Measurements from ENCODE around the gene ATP13A3. TPM values are rescaled to one million over a fixed set of nuclear protein-coding genes. Genes with fewer than 3 reads are reported as not detected.
"Not testable (repeated sequence)": the region's sequence is repeated elsewhere in the genome, so short reads cannot be mapped to it uniquely, and the experiment has no call there.

Gene ATP13A3
- total RNA-seq, 1 experiment from 2014 or later, result 181 TPM

DNA sequence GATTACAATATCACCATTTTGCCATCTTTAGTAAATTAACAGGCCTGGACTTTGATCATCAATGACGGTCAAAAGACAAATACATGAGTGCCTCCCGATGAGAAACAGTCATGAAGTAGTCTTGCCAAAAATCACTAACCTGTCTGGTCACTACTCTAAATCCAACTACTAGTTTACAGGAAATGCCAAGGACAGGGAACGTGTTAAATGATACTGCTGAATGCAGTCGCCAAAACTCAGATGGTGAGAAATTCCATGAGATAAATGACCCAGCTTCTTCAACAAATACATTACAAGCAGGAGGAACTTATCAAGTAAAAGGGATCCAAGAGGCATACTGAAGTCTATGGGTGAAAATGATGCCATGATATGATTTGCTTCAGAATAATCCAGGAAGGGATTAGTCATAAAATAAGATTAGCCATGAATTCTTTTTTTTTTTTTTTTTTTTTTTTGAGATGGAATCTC is 35.8 kb upstream of the ATP13A3 start:
- Mint-ChIP-seq H3K36me3 (ENCODE audit: insufficient read depth, unreplicated experiment) (peaks cover 11% of the 10 kb centered on the region), H3K4me1 (ENCODE audit: low read depth, unreplicated experiment) (peaks cover 16% of the 10 kb centered on the region), H3K9me3 (ENCODE audit: unreplicated experiment) (peaks cover 21% of the 10 kb centered on the region), H3K27ac (ENCODE audit: unreplicated experiment) (peak overlapping the region; percentile 98), H3K27me3 (ENCODE audit: insufficient read depth, unreplicated experiment) (no peaks in the 10 kb centered on the region), H3K4me3 (ENCODE audit: unreplicated experiment) (no peak overlapping the region)
- H3K9me3 ChIP-seq, result no peaks in the 10 kb centered on the region
- BruUV-seq (replicated peaks), result no TSS peak
- TF ChIP-seq CTCF (IDR thresholded peaks at IDR 0.05; ENCODE audit: insufficient read depth in 1 of 2, low read depth in 1 of 2, low read length in 1 of 2, severe bottlenecking in 1 of 2, unreplicated experiment in 1 of 2), result no peak
- no peak for DNase-seq
- no peak overlapping the region for H3K4me3 ChIP-seq (ENCODE audit: low read depth, low read length)
- H3K4me1 ChIP-seq, result peaks cover 43% of the 10 kb centered on the region
- no peaks in the 10 kb centered on the region for H3K27me3 ChIP-seq (replicated peaks; ENCODE audit: control insufficient read depth, insufficient read depth, low read length)
- POLR2A ChIA-PET, result no interaction called here
- CTCF ChIA-PET, result no interaction called here
- intact Hi-C loops (cut with micrococcal nuclease; ENCODE audit: unreplicated experiment), result no loop called here
- H3K36me3 ChIP-seq (ENCODE audit: control insufficient read depth, insufficient read depth, low read length), result no peaks in the 10 kb centered on the region

- no peaks in the 10 kb centered on the region for H3K9me3 ChIP-seq
- no peak for DNase-seq
- H3K4me1 ChIP-seq, result peaks cover 52% of the 10 kb centered on the region
- no peaks in the 10 kb centered on the region for H3K36me3 ChIP-seq (ENCODE audit: control insufficient read depth, insufficient read depth, low read length)
- peak overlapping the region; percentile 42 for H3K4me3 ChIP-seq (ENCODE audit: low read depth, low read length)
- BruUV-seq (replicated peaks), result no TSS peak
- peaks cover 11% of the 10 kb centered on the region for H3K36me3 Mint-ChIP-seq (ENCODE audit: insufficient read depth, unreplicated experiment)
- no peak for TF ChIP-seq CTCF (IDR thresholded peaks at IDR 0.05; ENCODE audit: insufficient read depth in 1 of 2, low read depth in 1 of 2, low read length in 1 of 2, severe bottlenecking in 1 of 2, unreplicated experiment in 1 of 2)
- intact Hi-C loops (cut with micrococcal nuclease; ENCODE audit: unreplicated experiment), result loop anchor here (2.0 kb wide), 1 partner anchor 81 kb away; no protein-coding TSS in a partner anchor
- peaks cover 13% of the 10 kb centered on the region for H3K9me3 Mint-ChIP-seq (ENCODE audit: unreplicated experiment)
- H3K4me3 Mint-ChIP-seq (ENCODE audit: unreplicated experiment), result peak overlapping the region; percentile 71
- ChIA-PET CTCF (interaction anchor here (1.4 kb wide), 1 partner anchor 15 kb away, joined by 10 read pairs; no protein-coding TSS in a partner anchor), POLR2A (interaction anchor here (1.4 kb wide), 1 partner anchor 15 kb away, joined by 9 read pairs; no protein-coding TSS in a partner anchor)
- H3K4me1 Mint-ChIP-seq (ENCODE audit: low read depth, unreplicated experiment), result peaks cover 23% of the 10 kb centered on the region
- H3K27me3 ChIP-seq (replicated peaks; ENCODE audit: control insufficient read depth, insufficient read depth, low read length), result no peaks in the 10 kb centered on the region
- H3K27me3 Mint-ChIP-seq (ENCODE audit: insufficient read depth, unreplicated experiment), result no peaks in the 10 kb centered on the region
- peak overlapping the region; percentile 98 for H3K27ac Mint-ChIP-seq (ENCODE audit: unreplicated experiment)
Measured at GRCh38 chr3:194521510-194522260, 34.9 kb upstream of the ATP13A3 start.

DNA sequence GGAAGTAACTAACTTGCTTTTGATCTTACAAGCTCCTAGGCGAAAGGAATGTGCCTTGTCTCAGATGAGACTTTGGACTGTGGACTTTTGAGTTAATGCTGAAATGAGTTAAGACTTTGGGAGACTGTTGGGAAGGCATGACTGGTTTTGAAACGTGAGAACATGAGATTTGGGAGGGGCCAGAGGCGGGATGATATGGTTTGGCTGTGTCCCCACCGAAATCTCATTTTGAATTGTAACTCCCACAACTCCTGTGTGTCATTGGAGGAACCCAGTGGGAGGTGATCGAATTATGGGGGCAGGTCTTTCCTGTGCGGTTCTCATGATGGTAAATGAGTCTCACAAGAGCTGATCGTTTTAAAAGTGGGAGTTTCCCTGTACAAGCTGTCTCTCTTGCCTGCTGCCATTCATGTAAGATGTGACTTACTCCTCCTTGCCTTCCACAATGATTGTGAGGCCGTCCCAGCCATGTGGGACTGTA is 33.9 kb upstream of the ATP13A3 start:
- Mint-ChIP-seq H3K4me1 (ENCODE audit: low read depth, unreplicated experiment) (peaks cover 26% of the 10 kb centered on the region), H3K27ac (ENCODE audit: unreplicated experiment) (peak overlapping the region; percentile 98), H3K4me3 (ENCODE audit: unreplicated experiment) (peak overlapping the region; percentile 71)
- peak overlapping the region; percentile 42 for H3K4me3 ChIP-seq (ENCODE audit: low read depth, low read length)
- POLR2A ChIA-PET, result interaction anchor here (0.5 to 1.4 kb wide), 6 partner anchors 16 to 390 kb away, joined by 3 to 9 read pairs (median 6); partner anchors contain the start of gene ATP13A3
- peaks cover 54% of the 10 kb centered on the region for H3K4me1 ChIP-seq
- H3K36me3 ChIP-seq (ENCODE audit: control insufficient read depth, insufficient read depth, low read length); BruUV-seq (replicated peaks); H3K9me3 Mint-ChIP-seq (ENCODE audit: unreplicated experiment); H3K27me3 Mint-ChIP-seq (ENCODE audit: insufficient read depth, unreplicated experiment); H3K27me3 ChIP-seq (replicated peaks; ENCODE audit: control insufficient read depth, insufficient read depth, low read length); H3K9me3 ChIP-seq; H3K36me3 Mint-ChIP-seq (ENCODE audit: insufficient read depth, unreplicated experiment): not testable (repeated sequence)
- peak; percentile 93 to 96 for DNase-seq
- CTCF ChIA-PET, result interaction anchor here (1.0 to 1.4 kb wide), 8 partner anchors 16 to 187 kb away, joined by 3 to 12 read pairs (median 5); no protein-coding TSS in a partner anchor
- intact Hi-C loops (cut with micrococcal nuclease; ENCODE audit: unreplicated experiment), result loop anchor here (1.0 to 2.0 kb wide), 7 partner anchors 17 to 80 kb away; no protein-coding TSS in a partner anchor

- H3K4me1 Mint-ChIP-seq (ENCODE audit: low read depth, unreplicated experiment), result peaks cover 31% of the 10 kb centered on the region
- CTCF ChIA-PET, result interaction anchor here (1.0 to 1.4 kb wide), 8 partner anchors 17 to 187 kb away, joined by 3 to 12 read pairs (median 5); no protein-coding TSS in a partner anchor
- BruUV-seq (replicated peaks), result TSS peak; percentile 99
Measured at GRCh38 chr3:194520201-194520600, 33.4 kb upstream of the ATP13A3 start.

More at GRCh38 chr3:194520201-194520600, 33.4 kb upstream of the ATP13A3 start:
- not testable (repeated sequence) for H3K9me3 Mint-ChIP-seq (ENCODE audit: unreplicated experiment); H3K36me3 ChIP-seq (ENCODE audit: control insufficient read depth, insufficient read depth, low read length); H3K27me3 ChIP-seq (replicated peaks; ENCODE audit: control insufficient read depth, insufficient read depth, low read length); H3K4me3 ChIP-seq (ENCODE audit: low read depth, low read length); H3K9me3 ChIP-seq; H3K36me3 Mint-ChIP-seq (ENCODE audit: insufficient read depth, unreplicated experiment); H3K27me3 Mint-ChIP-seq (ENCODE audit: insufficient read depth, unreplicated experiment)
- H3K4me1 ChIP-seq, result peaks cover 54% of the 10 kb centered on the region
- intact Hi-C loops (cut with micrococcal nuclease; ENCODE audit: unreplicated experiment), result loop anchor here (1.0 to 2.0 kb wide), 7 partner anchors 17 to 79 kb away; no protein-coding TSS in a partner anchor
- peak overlapping the region; percentile 98 for H3K27ac Mint-ChIP-seq (ENCODE audit: unreplicated experiment)
- H3K4me3 Mint-ChIP-seq (ENCODE audit: unreplicated experiment), result peak overlapping the region; percentile 71
- POLR2A ChIA-PET, result interaction anchor here (0.5 to 1.4 kb wide), 5 partner anchors 17 to 389 kb away, joined by 3 to 9 read pairs (median 8); partner anchors contain the start of gene ATP13A3
- DNase-seq, result peak; percentile 64 to 72
